ENCODE measurements around the gene C9orf153.

DNA sequence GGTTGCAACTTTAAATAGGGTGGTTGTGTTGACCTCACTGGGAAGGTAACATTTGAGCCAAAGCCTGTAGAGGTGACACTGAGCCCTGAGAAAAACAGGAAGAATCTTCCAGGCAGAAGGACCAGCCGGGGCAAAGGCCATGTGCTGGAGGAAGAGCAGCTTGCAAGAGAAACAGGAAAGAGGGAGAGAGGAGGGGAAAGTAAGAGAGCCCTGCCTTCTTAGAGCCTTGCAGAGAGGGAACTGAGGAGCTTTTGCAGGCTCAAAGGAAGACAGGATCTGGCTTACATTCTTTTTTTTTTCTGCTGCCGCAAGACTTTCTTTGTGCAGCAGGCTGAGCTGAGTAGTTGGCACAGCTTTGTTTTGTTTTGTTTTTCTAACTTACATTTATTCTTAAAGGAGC is 17.4 kb downstream of the C9orf153 start:
- TF ChIP-seq, protein P1, sequence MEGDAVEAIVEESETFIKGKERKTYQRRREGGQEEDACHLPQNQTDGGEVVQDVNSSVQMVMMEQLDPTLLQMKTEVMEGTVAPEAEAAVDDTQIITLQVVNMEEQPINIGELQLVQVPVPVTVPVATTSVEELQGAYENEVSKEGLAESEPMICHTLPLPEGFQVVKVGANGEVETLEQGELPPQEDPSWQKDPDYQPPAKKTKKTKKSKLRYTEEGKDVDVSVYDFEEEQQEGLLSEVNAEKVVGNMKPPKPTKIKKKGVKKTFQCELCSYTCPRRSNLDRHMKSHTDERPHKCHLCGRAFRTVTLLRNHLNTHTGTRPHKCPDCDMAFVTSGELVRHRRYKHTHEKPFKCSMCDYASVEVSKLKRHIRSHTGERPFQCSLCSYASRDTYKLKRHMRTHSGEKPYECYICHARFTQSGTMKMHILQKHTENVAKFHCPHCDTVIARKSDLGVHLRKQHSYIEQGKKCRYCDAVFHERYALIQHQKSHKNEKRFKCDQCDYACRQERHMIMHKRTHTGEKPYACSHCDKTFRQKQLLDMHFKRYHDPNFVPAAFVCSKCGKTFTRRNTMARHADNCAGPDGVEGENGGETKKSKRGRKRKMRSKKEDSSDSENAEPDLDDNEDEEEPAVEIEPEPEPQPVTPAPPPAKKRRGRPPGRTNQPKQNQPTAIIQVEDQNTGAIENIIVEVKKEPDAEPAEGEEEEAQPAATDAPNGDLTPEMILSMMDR (conservative IDR thresholded peaks at IDR 0.05) = no peak
- TF ChIP-seq ZFX (IDR thresholded peaks at IDR 0.05) = no peak
